Esophagus muscularis mucosa (tissue), 4 donors: ENCODE data around the gene WNT5B. TPM values are rescaled to one million over a fixed set of nuclear protein-coding genes. Genes with fewer than 3 reads are reported as not detected.
A peak's percentile ranks its signal among the peaks of the same experiment; 100 is the strongest.

ENCODE experiments used
- DNase-seq: peaks from one replicate; pipeline ENCODE4 v3.0.0-alpha.2; 2017; ENCODE audit errors: extremely low spot score
- H3K27ac ChIP-seq, 4 donors: fragments of 200-600 bp; sonication (generic); replicated peaks in 1 of 4; 1 replicate in 3 of 4; 2 replicates in 1 of 4; pipeline ENCODE4 v1.5.1; 2016 to 2019; ENCODE audit warnings: mild to moderate bottlenecking in 1 of 4
- H3K27me3 ChIP-seq, 4 donors: fragments of 200-600 bp; sonication (generic); one replicate each; pipeline versions ENCODE4 v1.5.1 to v1.6.0; 2016 to 2019
- H3K36me3 ChIP-seq, 4 donors: fragments of 200-600 bp; sonication (generic); one replicate each; pipeline ENCODE4 v1.5.1; 2016 to 2019
- H3K4me1 ChIP-seq, 4 donors: fragments of 200-600 bp; sonication (generic); one replicate each; pipeline ENCODE4 v1.5.1; 2016 to 2019
- H3K4me3 ChIP-seq, 4 donors: fragments of 200-600 bp; sonication (generic); 1 replicate in 2 of 4; 2 replicates in 2 of 4; pipeline ENCODE4 v1.5.1; 2016 to 2019; ENCODE audit warnings: mild to moderate bottlenecking in 4 of 4, moderate library complexity in 1 of 4
- H3K9me3 ChIP-seq, 4 donors: fragments of 200-600 bp; sonication (generic); 1 replicate in 3 of 4; 2 replicates in 1 of 4; pipeline ENCODE4 v1.5.1; 2016 to 2019
- CTCF ChIP-seq, 3 experiments: fragments of 200-600 bp in 2 of 3; fragments of 450-650 bp in 1 of 3; sonication (generic) in 2 of 3; IDR thresholded peaks; one replicate each; pipeline ENCODE4 v1.5.1; 2017 to 2019; ENCODE audit warnings: antibody characterized with exemption in 3 of 3, mild to moderate bottlenecking in 2 of 3, moderate library complexity in 1 of 3
- EP300 ChIP-seq: sonication (generic); formaldehyde crosslinking; IDR thresholded peaks from one replicate; pipeline ENCODE4 v1.6.1; 2017; ENCODE audit warnings: antibody characterized with exemption
- POLR2A ChIP-seq: fragments of 450-650 bp; IDR thresholded peaks from one replicate; pipeline ENCODE4 v1.6.1; 2017; ENCODE audit warnings: antibody characterized with exemption, moderate library complexity, mild to moderate bottlenecking, low read depth
- POLR2AphosphoS5 ChIP-seq, 2 donors: sonication (generic); formaldehyde crosslinking; IDR thresholded peaks; one replicate each; pipeline ENCODE4 v1.6.1; 2017; ENCODE audit warnings: antibody characterized with exemption in 2 of 2
- WGBS: methylation state at CpG from one replicate; pipeline ENCODE4 v1.1.5; 2018; 5-methylcytosine and 5-hydroxymethylcytosine counted together
- intact Hi-C: fragments of 100-400 bp; cut with DNase I; formaldehyde crosslinking; loops from one replicate; pipeline ENCODE4 v1.15.1; 2023
- total RNA-seq, 4 donors: library from RNA; depleted of rRNA; stranded (reverse); fragments of >200 nt; gene quantifications; one replicate each; pipeline versions ENCODE4 v1.1.0 to v1.2.1, GENCODE V29; 2016

The WNT5B gene
- total RNA-seq, 4 donors from 2014 or later, result 33.5 to 112 (median 53.5) TPM

DNA sequence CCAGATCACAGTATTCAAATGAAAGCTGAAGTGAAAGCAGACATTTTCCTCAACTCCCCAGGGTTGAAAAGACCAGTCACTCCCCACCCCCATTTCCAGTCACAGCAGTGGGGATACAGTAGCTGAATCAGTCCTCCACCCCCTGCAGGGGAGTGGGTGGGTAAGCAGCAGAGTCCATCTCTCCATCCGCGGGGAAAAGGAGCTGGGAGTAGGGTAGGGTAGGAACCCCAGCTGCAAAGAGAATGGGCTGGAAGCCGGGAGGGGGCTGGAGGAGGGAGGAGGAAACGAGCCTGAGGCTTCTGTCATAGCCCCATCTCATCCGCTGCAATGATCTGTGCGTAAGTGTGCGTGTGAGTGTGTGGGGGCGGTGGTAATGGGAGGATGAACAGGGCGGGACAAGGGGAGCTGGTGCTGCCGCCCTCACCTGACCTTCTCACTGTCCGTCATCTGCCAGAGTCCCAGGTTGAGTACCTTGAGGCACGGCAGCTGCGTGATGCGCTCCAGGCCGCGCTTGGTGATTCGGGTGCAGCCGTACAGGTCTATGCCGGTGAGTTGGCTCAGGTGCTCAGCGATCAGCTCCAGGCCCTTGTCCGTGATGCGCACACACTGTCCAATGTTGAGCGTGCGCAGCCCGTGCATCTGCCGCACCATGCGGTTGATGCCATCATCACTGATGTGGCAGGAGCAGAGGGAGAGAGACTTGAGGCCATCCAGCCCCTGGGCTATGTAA, 36.4 kb upstream of the WNT5B start:
- H3K9me3 ChIP-seq, result no peaks in the 10 kb centered on the region
- peaks cover 55 to 73% (median 72%) of the 10 kb centered on the region in 4 donors for H3K4me1 ChIP-seq
- no peaks in the 10 kb centered on the region for H3K27me3 ChIP-seq
- no peak for TF ChIP-seq POLR2A
- TF ChIP-seq POLR2AphosphoS5 (IDR thresholded peaks at IDR 0.05), result peak in 1 of 2 donors; percentile 4
- TF ChIP-seq CTCF (IDR thresholded peaks at IDR 0.05), result no peak
- H3K36me3 ChIP-seq, result no peaks in the 10 kb centered on the region
- 14% methylated on average over 14 of the region's 27 CpGs for WGBS
- DNase-seq, result no peak
- intact Hi-C loops, result loop anchor here (10.0 kb wide), 2 partner anchors 838 to 948 kb away; partner anchors contain the start of gene WNK1
- peak overlapping the region; percentile 84 to 95 (median 94) for H3K27ac ChIP-seq
- H3K4me3 ChIP-seq, result peak overlapping the region; percentile 84 to 96 (median 88)

- 0% methylated on average over 12 of the region's 56 CpGs for WGBS
- peak overlapping the region; percentile 84 to 96 (median 88) for H3K4me3 ChIP-seq
These were observed 35.6 kb upstream of the WNT5B start for GRCh38 chr12:1593174-1594005.

DNA sequence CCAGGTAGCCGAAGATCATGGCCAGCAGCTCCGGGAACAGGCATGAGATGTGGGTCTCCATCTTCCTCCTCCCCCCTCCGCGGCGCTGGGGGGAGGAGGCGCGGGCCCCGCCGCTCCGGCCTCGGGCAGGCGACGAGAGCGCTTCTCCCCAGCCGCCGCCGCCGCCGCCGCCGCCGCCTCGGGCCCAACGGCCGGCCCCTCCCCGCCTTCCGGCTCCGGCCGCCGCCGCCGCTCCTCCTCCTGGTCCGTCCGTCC, 35.1 kb upstream of the WNT5B start:
- DNase-seq, result no peak
- TF ChIP-seq POLR2A (no peak), POLR2AphosphoS5 (IDR thresholded peaks at IDR 0.05) (no peak)
- no CpG with 5 or more reads among the region's 34 CpGs for WGBS
- peak overlapping the region; percentile 84 to 96 (median 88) for H3K4me3 ChIP-seq
- H3K27me3 ChIP-seq, result no peaks in the 10 kb centered on the region
- intact Hi-C loops, result loop anchor here (10.0 kb wide), 2 partner anchors 839 to 949 kb away; partner anchors contain the start of gene WNK1
- no peaks in the 10 kb centered on the region for H3K36me3 ChIP-seq
- peaks cover 45 to 60% (median 59%) of the 10 kb centered on the region in 4 donors for H3K4me1 ChIP-seq
- peak overlapping the region; percentile 84 to 95 (median 94) for H3K27ac ChIP-seq
- H3K9me3 ChIP-seq, result no peaks in the 10 kb centered on the region

More at GRCh38 chr12:1593174-1594005, 35.6 kb upstream of the WNT5B start:
- no peaks in the 10 kb centered on the region for H3K36me3 ChIP-seq
- no peaks in the 10 kb centered on the region for H3K9me3 ChIP-seq
- peak overlapping the region; percentile 84 to 95 (median 94) for H3K27ac ChIP-seq
- peaks cover 48 to 65% (median 65%) of the 10 kb centered on the region in 4 donors for H3K4me1 ChIP-seq
- TF ChIP-seq EP300 (no peak), POLR2A (no peak), CTCF (IDR thresholded peaks at IDR 0.05) (no peak), POLR2AphosphoS5 (IDR thresholded peaks at IDR 0.05) (no peak)
- intact Hi-C loops, result loop anchor here (10.0 kb wide), 2 partner anchors 839 to 949 kb away; partner anchors contain the start of gene WNK1
- H3K27me3 ChIP-seq, result no peaks in the 10 kb centered on the region
- no peak for DNase-seq

GRCh38 chr12:1594261-1595025, 34.6 kb upstream of the WNT5B start, which contains the start of gene FBXL14:
FBXL14 (minus strand) TSS chr12:1594581; CDS start chr12:1594066, 515 bp downstream.
- DNase-seq, result peak; percentile 95
- TF ChIP-seq CTCF (IDR thresholded peaks at IDR 0.05), result peak in 1 of 3 experiments; percentile 23
- TF ChIP-seq POLR2AphosphoS5 (IDR thresholded peaks at IDR 0.05), result peak; percentile 56 to 83
- no peak for TF ChIP-seq POLR2A
- TF ChIP-seq EP300, result no peak
- Histone ChIP-seq H3K36me3 (no peaks in the 10 kb centered on the region), H3K27ac (peak within 1 kb of the TSS; percentile 84 to 95 (median 94)), H3K4me3 (peak within 1 kb of the TSS; percentile 84 to 96 (median 88)), H3K4me1 (peaks cover 45 to 57% (median 56%) of the 10 kb centered on the region in 4 donors), H3K27me3 (no peaks in the 10 kb centered on the region), H3K9me3 (no peaks in the 10 kb centered on the region)
- intact Hi-C loops, result loop anchor here (10.0 kb wide), 2 partner anchors 840 to 950 kb away; partner anchors contain the start of gene WNK1
- WGBS, result 1% methylated on average over 37 of the region's 115 CpGs
